ENCODE data around the gene ENOX1.

ENOX1 gene

DNA sequence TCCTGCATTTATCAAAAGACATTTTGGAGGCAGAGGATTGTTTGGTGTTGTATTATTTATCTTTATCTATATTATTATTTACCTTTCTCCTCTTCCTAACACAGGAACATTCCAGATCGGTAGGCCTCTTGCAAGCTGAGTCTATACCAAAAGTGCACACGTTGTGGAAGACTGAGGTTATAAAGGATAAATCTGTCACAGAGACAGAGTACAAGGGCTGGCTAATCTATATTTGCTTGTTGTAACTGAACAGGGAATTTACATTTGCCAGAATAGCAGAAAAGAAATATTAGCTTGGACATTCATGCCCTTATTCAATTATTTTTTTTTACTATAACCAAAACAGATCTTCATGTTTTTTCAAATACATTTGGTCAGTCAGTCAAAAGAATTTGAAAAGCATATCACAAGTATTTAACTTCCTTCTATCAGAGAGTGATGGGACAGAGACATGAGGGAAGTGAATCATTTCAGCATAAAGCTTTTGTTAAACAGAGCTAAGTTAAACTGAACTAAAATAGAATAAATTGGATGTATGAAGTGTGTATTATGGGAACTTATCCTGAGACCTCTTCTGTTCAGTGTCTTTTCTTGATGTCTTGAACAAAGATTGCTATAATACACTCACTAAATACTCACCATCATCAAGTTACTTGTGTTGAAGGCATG is 410.8 kb downstream of the ENOX1 start:
- TF ChIP-seq CTCF (IDR thresholded peaks at IDR 0.05; ENCODE audit: extremely low read depth, insufficient read depth, missing control alignments), result no peak
- in situ Hi-C loops (cut with MboI; ENCODE audit: low pct_unique_long_range_greater_than_20kb, low sequenced_read_pairs, unreplicated experiment), result no loop called here
- DNase-seq (ENCODE audit: low spot score), result no peak

- in situ Hi-C loops (cut with MboI; ENCODE audit: low pct_unique_long_range_greater_than_20kb, low sequenced_read_pairs, unreplicated experiment), result no loop called here
- DNase-seq (ENCODE audit: low spot score), result no peak
- no peak for TF ChIP-seq CTCF (IDR thresholded peaks at IDR 0.05; ENCODE audit: extremely low read depth, insufficient read depth, missing control alignments)
Observed at GRCh38 chr13:43374621-43375020, 412.2 kb downstream of the ENOX1 start.

GRCh38 chr13:43373400-43373799 is 413.4 kb downstream of the ENOX1 start:
- in situ Hi-C loops (cut with MboI; ENCODE audit: low pct_unique_long_range_greater_than_20kb, low sequenced_read_pairs, unreplicated experiment), result no loop called here
- no peak for DNase-seq (ENCODE audit: low spot score)
- no peak for TF ChIP-seq CTCF (IDR thresholded peaks at IDR 0.05; ENCODE audit: extremely low read depth, insufficient read depth, missing control alignments)

DNA sequence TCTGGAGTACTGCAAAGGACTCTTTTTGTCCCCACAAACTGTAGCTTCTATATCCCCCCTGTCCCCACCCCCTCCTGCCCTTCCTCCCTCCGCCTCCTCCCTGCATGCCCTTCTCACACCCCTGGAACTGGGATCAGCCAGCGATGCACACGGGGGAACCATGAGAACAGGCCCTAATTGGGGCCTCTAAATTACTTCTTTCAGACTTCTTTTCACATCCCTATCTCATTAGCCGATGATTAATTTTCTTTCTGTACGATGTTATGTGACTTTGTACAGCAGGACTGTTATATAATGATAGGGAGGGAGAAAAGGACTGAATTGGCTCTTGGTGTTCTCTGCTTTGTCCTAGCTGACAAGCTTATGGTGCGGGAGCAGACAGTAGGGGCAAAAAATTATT is 415.9 kb downstream of the ENOX1 start:
- TF ChIP-seq CTCF (IDR thresholded peaks at IDR 0.05; ENCODE audit: extremely low read depth, insufficient read depth, missing control alignments), result no peak
- in situ Hi-C loops (cut with MboI; ENCODE audit: low pct_unique_long_range_greater_than_20kb, low sequenced_read_pairs, unreplicated experiment), result no loop called here
- DNase-seq (ENCODE audit: low spot score), result no peak

DNA sequence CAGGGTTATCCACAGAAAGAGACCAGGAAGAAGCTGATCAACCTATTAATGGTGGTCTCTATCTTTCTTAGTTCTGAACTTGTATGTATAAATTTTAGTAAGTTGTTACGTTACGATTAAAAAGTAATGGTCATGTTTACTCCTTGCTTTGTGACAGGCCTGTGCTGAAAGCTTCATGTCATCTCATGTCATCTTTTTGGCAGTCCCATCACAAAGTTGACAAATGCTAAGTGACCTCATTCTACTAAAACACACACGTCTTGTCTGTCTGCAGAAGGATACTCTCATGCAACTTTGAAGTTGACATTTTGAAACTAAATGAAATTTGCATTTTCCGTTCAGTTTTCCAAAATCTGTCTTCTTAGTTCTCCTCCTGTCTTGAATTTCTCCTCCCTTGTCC is 417.5 kb downstream of the ENOX1 start:
- TF ChIP-seq CTCF (IDR thresholded peaks at IDR 0.05; ENCODE audit: extremely low read depth, insufficient read depth, missing control alignments), result no peak
- no peak for DNase-seq (ENCODE audit: low spot score)
- in situ Hi-C loops (cut with MboI; ENCODE audit: low pct_unique_long_range_greater_than_20kb, low sequenced_read_pairs, unreplicated experiment), result no loop called here

GRCh38 chr13:43368003-43368402 is 418.8 kb downstream of the ENOX1 start:
- in situ Hi-C loops (cut with MboI; ENCODE audit: low pct_unique_long_range_greater_than_20kb, low sequenced_read_pairs, unreplicated experiment), result no loop called here
- TF ChIP-seq CTCF (IDR thresholded peaks at IDR 0.05; ENCODE audit: extremely low read depth, insufficient read depth, missing control alignments), result no peak
- DNase-seq (ENCODE audit: low spot score), result no peak

- no peak for TF ChIP-seq CTCF (IDR thresholded peaks at IDR 0.05; ENCODE audit: extremely low read depth, insufficient read depth, missing control alignments)
- in situ Hi-C loops (cut with MboI; ENCODE audit: low pct_unique_long_range_greater_than_20kb, low sequenced_read_pairs, unreplicated experiment), result no loop called here
- no peak for DNase-seq (ENCODE audit: low spot score)
Observed at GRCh38 chr13:43365039-43365344, 421.8 kb downstream of the ENOX1 start.
